A549 (cell line): ENCODE measurements around the gene KLHDC1.

Source experiments
- CTCF ChIP-seq: fragments of >200 bp; sonication (Bioruptor Twin); formaldehyde crosslinking; IDR thresholded peaks from 3 replicates; pipeline ENCODE4 v1.5.1; 2016
- KDM5A ChIP-seq: fragments of 200-600 bp; sonication (generic); IDR thresholded peaks from 2 replicates; pipeline ENCODE4 v1.6.1; 2016; ENCODE audit warnings: antibody characterized with exemption, mild to moderate bottlenecking
- MAZ ChIP-seq: fragments of 150-350 bp; IDR thresholded peaks from 2 replicates; pipeline ENCODE4 v1.6.1; 2014; ENCODE audit warnings: antibody characterized with exemption, low read depth, low read length, borderline replicate concordance
- POLR2A ChIP-seq: IDR thresholded peaks from 2 replicates; pipeline ENCODE4 v1.6.1; 2012; ENCODE audit warnings: mild to moderate bottlenecking, low read length
- RCOR1 ChIP-seq: fragments of 150-350 bp; IDR thresholded peaks from 2 replicates; pipeline ENCODE4 v1.6.1; 2014; ENCODE audit warnings: antibody characterized with exemption, low read length, low read depth
- TF ChIP-seq, protein P1 (sequence below): fragments of 150-350 bp; IDR thresholded peaks from 2 replicates; pipeline ENCODE4 v1.6.1; 2014; ENCODE audit warnings: low read depth, mild to moderate bottlenecking, low read length

DNA sequence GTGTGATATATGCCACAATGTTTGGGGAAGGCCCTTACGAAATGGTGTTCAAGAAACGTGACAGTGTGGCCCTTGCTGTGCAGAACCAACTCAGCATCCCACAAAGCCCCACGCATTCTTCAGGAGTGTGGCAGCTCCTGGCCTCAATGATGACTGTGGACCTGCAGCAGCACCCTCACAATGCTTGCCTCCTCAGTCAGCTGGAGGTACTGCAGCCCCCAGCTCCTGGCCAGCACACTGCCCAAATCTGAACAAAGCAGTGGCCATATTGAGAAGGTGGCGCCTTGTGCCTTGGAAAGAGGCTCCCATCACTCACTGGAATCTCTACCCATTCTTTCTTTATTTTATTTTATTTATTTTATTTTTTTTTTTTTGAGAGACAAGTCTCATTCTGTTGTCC, 15.3 kb upstream of the KLHDC1 start:
- TF ChIP-seq POLR2A (no peak), KDM5A (no peak), MAZ (no peak), CTCF (no peak), RCOR1 (no peak)
- TF ChIP-seq, protein P1, sequence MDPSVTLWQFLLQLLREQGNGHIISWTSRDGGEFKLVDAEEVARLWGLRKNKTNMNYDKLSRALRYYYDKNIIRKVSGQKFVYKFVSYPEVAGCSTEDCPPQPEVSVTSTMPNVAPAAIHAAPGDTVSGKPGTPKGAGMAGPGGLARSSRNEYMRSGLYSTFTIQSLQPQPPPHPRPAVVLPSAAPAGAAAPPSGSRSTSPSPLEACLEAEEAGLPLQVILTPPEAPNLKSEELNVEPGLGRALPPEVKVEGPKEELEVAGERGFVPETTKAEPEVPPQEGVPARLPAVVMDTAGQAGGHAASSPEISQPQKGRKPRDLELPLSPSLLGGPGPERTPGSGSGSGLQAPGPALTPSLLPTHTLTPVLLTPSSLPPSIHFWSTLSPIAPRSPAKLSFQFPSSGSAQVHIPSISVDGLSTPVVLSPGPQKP: no peak
